ENCODE data around the gene SAMD3.

The SAMD3 gene

GRCh38 chr6:130161683-130162404, 60.9 kb downstream of the SAMD3 start:
- in situ Hi-C loops (cut with HindIII; ENCODE audit: low sequenced_read_pairs): no loop called here
- DNase-seq (ENCODE audit: low read depth, low spot score): peak; percentile 42
- no peak for TF ChIP-seq CTCF (IDR thresholded peaks at IDR 0.05; ENCODE audit: low read depth, low read length)
- no peak overlapping the region for H3K4me3 ChIP-seq (ENCODE audit: low read depth, low read length)

GRCh38 chr6:130159956-130160355, 62.8 kb downstream of the SAMD3 start:
- DNase-seq (ENCODE audit: low read depth, low spot score): no peak
- H3K4me3 ChIP-seq (ENCODE audit: low read depth, low read length): no peak overlapping the region
- in situ Hi-C loops (cut with HindIII; ENCODE audit: low sequenced_read_pairs): no loop called here
- no peak for TF ChIP-seq CTCF (IDR thresholded peaks at IDR 0.05; ENCODE audit: low read depth, low read length)

GRCh38 chr6:130158548-130158947, 64.2 kb downstream of the SAMD3 start:
- DNase-seq (ENCODE audit: low read depth, low spot score): no peak
- no peak overlapping the region for H3K4me3 ChIP-seq (ENCODE audit: low read depth, low read length)
- TF ChIP-seq CTCF (IDR thresholded peaks at IDR 0.05; ENCODE audit: low read depth, low read length): no peak
- in situ Hi-C loops (cut with HindIII; ENCODE audit: low sequenced_read_pairs): no loop called here

GRCh38 chr6:130158056-130158455, 64.7 kb downstream of the SAMD3 start:
- TF ChIP-seq CTCF (IDR thresholded peaks at IDR 0.05; ENCODE audit: low read depth, low read length): no peak
- in situ Hi-C loops (cut with HindIII; ENCODE audit: low sequenced_read_pairs): no loop called here
- no peak for DNase-seq (ENCODE audit: low read depth, low spot score)
- no peak overlapping the region for H3K4me3 ChIP-seq (ENCODE audit: low read depth, low read length)

GRCh38 chr6:130156908-130157307, 65.8 kb downstream of the SAMD3 start:
- TF ChIP-seq CTCF (IDR thresholded peaks at IDR 0.05; ENCODE audit: low read depth, low read length): no peak
- no peak overlapping the region for H3K4me3 ChIP-seq (ENCODE audit: low read depth, low read length)
- DNase-seq (ENCODE audit: low read depth, low spot score): no peak
- in situ Hi-C loops (cut with HindIII; ENCODE audit: low sequenced_read_pairs): no loop called here

GRCh38 chr6:130152908-130153510, 69.7 kb downstream of the SAMD3 start:
- no peak overlapping the region for H3K4me3 ChIP-seq (ENCODE audit: low read depth, low read length)
- TF ChIP-seq CTCF (IDR thresholded peaks at IDR 0.05; ENCODE audit: low read depth, low read length): no peak
- no peak for DNase-seq (ENCODE audit: low read depth, low spot score)
- in situ Hi-C loops (cut with HindIII; ENCODE audit: low sequenced_read_pairs): no loop called here
